GM23248 (cell line): ENCODE results near the gene MB. TPM values are rescaled to one million over a fixed set of nuclear protein-coding genes. Genes with fewer than 3 reads are reported as not detected.

Experiments
- DNase-seq: peaks from one replicate; pipeline ENCODE4 v3.0.0-alpha.2; 2015
- H2AFZ ChIP-seq: fragments of 200-600 bp; sonication (generic); 2 replicates; pipeline ENCODE4 v1.6.1; 2016; ENCODE audit warnings: antibody characterized with exemption
- H3F3A ChIP-seq: fragments of 200-600 bp; sonication (generic); 2 replicates; pipeline ENCODE4 v1.6.1; 2016; ENCODE audit warnings: mild to moderate bottlenecking, antibody characterized with exemption, mixed run types; ENCODE audit not compliant: insufficient read depth
- H3K27ac ChIP-seq: fragments of 200-600 bp; sonication (generic); 2 replicates; pipeline ENCODE4 v1.5.1; 2016; ENCODE audit warnings: mild to moderate bottlenecking
- H3K27me3 ChIP-seq: fragments of 200-600 bp; sonication (generic); replicated peaks from 2 replicates; pipeline ENCODE4 v1.6.1; 2016; ENCODE audit warnings: mild to moderate bottlenecking; ENCODE audit not compliant: insufficient read depth
- H3K36me3 ChIP-seq: fragments of 200-600 bp; sonication (generic); 2 replicates; pipeline ENCODE4 v1.6.1; 2016; ENCODE audit warnings: low read depth, mild to moderate bottlenecking
- H3K4me1 ChIP-seq: fragments of 200-600 bp; sonication (generic); 2 replicates; pipeline ENCODE4 v1.6.1; 2016; ENCODE audit warnings: mild to moderate bottlenecking; ENCODE audit not compliant: insufficient read depth
- H3K4me2 ChIP-seq: fragments of 200-600 bp; sonication (generic); one replicate; pipeline ENCODE4 v1.6.1; 2016; ENCODE audit warnings: mild to moderate bottlenecking; ENCODE audit not compliant: unreplicated experiment
- H3K4me3 ChIP-seq: fragments of 200-600 bp; sonication (generic); 2 replicates; pipeline ENCODE4 v1.5.1; 2016; ENCODE audit warnings: mild to moderate bottlenecking
- H3K79me2 ChIP-seq: fragments of 200-600 bp; sonication (generic); 2 replicates; pipeline ENCODE4 v1.6.1; 2016; ENCODE audit warnings: mild to moderate bottlenecking; ENCODE audit not compliant: insufficient read depth
- H3K9ac ChIP-seq: fragments of 200-600 bp; sonication (generic); 2 replicates; pipeline ENCODE4 v1.6.1; 2016; ENCODE audit warnings: mild to moderate bottlenecking
- H3K9me2 ChIP-seq: fragments of 200-600 bp; sonication (generic); 2 replicates; pipeline ENCODE4 v1.6.1; 2016; ENCODE audit warnings: mixed run types, mild to moderate bottlenecking, moderate library complexity; ENCODE audit not compliant: insufficient read depth
- H3K9me3 ChIP-seq: fragments of 200-600 bp; sonication (generic); one replicate; pipeline ENCODE4 v1.6.1; 2017; ENCODE audit warnings: low read depth
- H4K20me1 ChIP-seq: fragments of 200-600 bp; sonication (generic); 2 replicates; pipeline ENCODE4 v1.6.0; 2016; ENCODE audit not compliant: insufficient read depth
- EZH2 ChIP-seq: fragments of 200-600 bp; sonication (generic); IDR thresholded peaks from 2 replicates; pipeline ENCODE4 v1.6.1; 2018; ENCODE audit warnings: antibody characterized with exemption, mild to moderate bottlenecking; ENCODE audit not compliant: insufficient read depth, poor library complexity, severe bottlenecking
- EZH2phosphoT487 ChIP-seq: fragments of 200-600 bp; sonication (generic); IDR thresholded peaks from 2 replicates; pipeline ENCODE4 v1.6.1; 2018; ENCODE audit warnings: antibody characterized with exemption, moderate library complexity, mild to moderate bottlenecking, low read depth; ENCODE audit not compliant: insufficient read depth
- WGBS, 2 experiments: methylation state at CpG; one replicate each; pipeline ENCODE4 v1.1.6; 2015 to 2017; ENCODE audit warnings: low lambda C conversion rate in 2 of 2, low coverage in 1 of 2; ENCODE audit errors: missing lambda C conversion rate in 2 of 2; 5-methylcytosine and 5-hydroxymethylcytosine counted together
- in situ Hi-C: fragments of 300-500 bp; cut with MboI; formaldehyde crosslinking; loops from 2 replicates; pipeline ENCODE4 v1.15.0; 2020
- polyA plus RNA-seq: library from polyadenylated mRNA; unstranded; fragments of >200 nt; fragmentation: Nextera tagmentation; extraction: Ambion mirVana; gene quantifications from 2 replicates; pipeline ENCODE4 v1.2.1, GENCODE V29; 2016
- total RNA-seq: library from RNA; depleted of rRNA; stranded (reverse); fragments of >200 nt; shearing (Covaris generic); gene quantifications from 2 replicates; pipeline ENCODE4 v1.2.3, GENCODE V29; 2014; rRNA removed

The MB gene
- total and polyA plus RNA-seq, 2 experiments from 2014 or later, result not detected

DNA sequence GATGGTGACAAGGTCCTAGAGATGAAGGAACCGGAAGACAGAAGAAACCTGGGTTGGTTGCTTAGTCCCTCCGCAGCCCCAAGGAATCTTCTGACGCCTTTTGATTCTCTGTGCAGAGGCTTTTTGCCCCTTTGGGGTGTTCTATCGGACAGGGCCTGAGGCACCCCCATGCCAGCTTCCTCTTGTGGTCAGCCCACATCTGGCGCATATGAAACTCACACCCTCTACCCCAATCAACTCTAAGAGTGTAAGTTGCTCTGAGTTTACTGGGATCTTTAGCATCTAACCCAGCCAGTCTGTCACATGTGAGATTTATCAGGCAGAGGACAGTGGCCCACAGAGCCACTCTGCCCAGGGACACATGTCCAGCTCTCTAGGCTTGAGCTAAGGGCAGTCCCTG lies 59.1 kb downstream of the MB start:
- H3K27ac ChIP-seq, result no peak overlapping the region
- no peak overlapping the region for H3K4me3 ChIP-seq
- DNase-seq, result no peak
- no peaks in the 10 kb centered on the region for H4K20me1 ChIP-seq
- H3K4me1 ChIP-seq, result peaks cover 14% of the 10 kb centered on the region
- no peaks in the 10 kb centered on the region for H3K9me3 ChIP-seq
- 83 to 91% methylated on average over 5 of the region's 5 CpGs for WGBS, 2 experiments
- H3K27me3 ChIP-seq, result no peaks in the 10 kb centered on the region
- in situ Hi-C loops, result no loop called here
- H3K9ac ChIP-seq, result no peak overlapping the region
- H3K9me2 ChIP-seq, result no peaks in the 10 kb centered on the region
- no peak overlapping the region for H3K4me2 ChIP-seq
- TF ChIP-seq EZH2phosphoT487 (no peak), EZH2 (no peak)
- no peak overlapping the region for H2AFZ ChIP-seq
- H3F3A ChIP-seq, result peaks cover 10% of the 10 kb centered on the region; the same call in 1 of the 2 replicates
- no peaks in the 10 kb centered on the region for H3K36me3 ChIP-seq
- H3K79me2 ChIP-seq, result no peaks in the 10 kb centered on the region

Other genes with a start within 250 kb of the MB start
- 71.6 and 82.9 TPM in 2 replicates for gene HMOX1, start 236.2 kb downstream of the MB start, total RNA-seq
- gene HMOX1, start 236.2 kb downstream of the MB start, polyA plus RNA-seq, result 44.3 and 46.6 TPM in 2 replicates
- gene MCM5, start 217.2 kb downstream of the MB start, total RNA-seq, result 34.4 and 37.2 TPM in 2 replicates
- 48.4 and 51.5 TPM in 2 replicates for gene MCM5, start 217.2 kb downstream of the MB start, polyA plus RNA-seq
- gene RASD2, start 76.5 kb downstream of the MB start, total RNA-seq, result 0.76 and 3.7 TPM in 2 replicates
- gene RASD2, start 76.5 kb downstream of the MB start, polyA plus RNA-seq, result 1.5 and 1.6 TPM in 2 replicates
- 20.4 and 20.8 TPM in 2 replicates for gene APOL6, start 31.1 kb upstream of the MB start, total RNA-seq
- gene APOL6, start 31.1 kb upstream of the MB start, polyA plus RNA-seq, result 7.1 and 8.0 TPM in 2 replicates
- gene APOL5, start 100.5 kb upstream of the MB start, total RNA-seq, result not detected in 2 replicates
- gene APOL5, start 100.5 kb upstream of the MB start, polyA plus RNA-seq, result not detected in 2 replicates